Left hindlimb (tissue), 1 donor: Measurements from ENCODE around the gene KRTAP5-6.
"Not testable (repeated sequence)": the region's sequence is repeated elsewhere in the genome, so short reads cannot be mapped to it uniquely, and the experiment has no call there.

ENCODE experiments used
- DNase-seq: peaks from one replicate; pipeline ENCODE4 v3.0.0-alpha.2; 2018

KRTAP5-6 gene

DNA sequence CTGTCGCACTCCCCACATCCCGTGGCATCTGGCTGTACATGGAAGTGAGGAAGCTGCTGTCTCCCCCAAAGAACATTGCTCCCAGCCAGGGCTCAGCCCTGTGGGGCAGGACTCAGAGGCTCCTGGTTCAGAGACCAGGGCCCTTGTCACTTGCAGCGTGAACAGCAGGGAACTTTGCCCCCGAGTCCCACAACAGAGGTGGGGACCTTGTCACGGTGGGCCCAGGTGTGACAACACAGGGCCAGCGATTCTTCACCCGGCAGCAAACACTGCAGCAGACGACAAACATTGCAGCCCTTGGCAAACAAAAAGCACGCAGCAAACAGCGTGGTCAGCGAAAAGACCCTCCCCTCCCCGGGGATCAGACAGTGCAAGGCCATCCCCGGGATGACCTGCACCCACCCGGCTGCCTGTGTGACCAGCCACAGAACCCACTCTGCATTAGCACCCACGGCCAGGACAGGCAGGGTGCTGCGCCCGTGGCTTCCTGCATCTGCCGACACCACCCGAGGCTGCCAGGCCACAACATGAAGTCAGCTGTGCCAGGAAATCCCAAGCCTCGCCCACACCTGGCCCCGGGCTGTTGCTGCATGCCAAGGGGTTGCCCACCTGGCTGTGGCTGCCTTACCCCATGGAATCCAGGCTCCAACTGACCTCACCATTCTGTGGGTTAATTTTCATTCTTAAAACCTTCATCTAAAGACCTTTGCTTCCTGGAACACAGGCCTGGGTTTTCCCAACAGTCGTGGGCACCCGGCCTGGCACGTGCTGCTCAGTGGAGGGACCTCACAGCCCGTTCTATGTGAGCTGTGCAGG is 35.3 kb upstream of the KRTAP5-6 start:
- not testable (repeated sequence) for DNase-seq

DNA sequence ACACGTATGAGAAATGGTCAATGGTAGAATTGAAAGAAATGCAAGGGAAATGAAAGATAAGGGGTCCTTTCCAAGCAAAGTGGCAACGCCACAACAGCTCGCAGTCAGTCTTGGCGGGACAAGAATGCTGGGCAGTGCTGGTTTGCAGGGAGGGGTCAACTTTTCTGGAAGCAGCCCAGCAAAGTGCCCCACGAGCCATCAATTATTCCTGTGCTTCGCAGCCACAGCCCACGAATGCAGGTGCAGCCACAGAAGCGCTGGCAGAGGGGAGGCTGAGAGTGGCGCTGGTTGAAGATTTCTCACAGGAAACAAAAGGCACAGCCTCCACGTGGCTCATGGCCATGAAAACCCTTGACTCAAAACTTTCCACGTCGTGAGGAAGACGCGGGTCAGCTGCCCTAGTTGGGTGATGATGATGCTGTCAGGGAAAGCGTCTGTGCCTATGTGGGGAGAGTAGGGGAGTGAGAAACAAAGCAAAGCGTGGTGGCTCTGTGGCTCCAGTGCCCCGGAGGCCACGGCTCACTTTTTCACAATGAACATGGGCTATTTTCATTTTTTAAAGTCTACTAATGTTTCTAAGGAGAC is 34.2 kb upstream of the KRTAP5-6 start:
- not testable (repeated sequence) for DNase-seq

DNA sequence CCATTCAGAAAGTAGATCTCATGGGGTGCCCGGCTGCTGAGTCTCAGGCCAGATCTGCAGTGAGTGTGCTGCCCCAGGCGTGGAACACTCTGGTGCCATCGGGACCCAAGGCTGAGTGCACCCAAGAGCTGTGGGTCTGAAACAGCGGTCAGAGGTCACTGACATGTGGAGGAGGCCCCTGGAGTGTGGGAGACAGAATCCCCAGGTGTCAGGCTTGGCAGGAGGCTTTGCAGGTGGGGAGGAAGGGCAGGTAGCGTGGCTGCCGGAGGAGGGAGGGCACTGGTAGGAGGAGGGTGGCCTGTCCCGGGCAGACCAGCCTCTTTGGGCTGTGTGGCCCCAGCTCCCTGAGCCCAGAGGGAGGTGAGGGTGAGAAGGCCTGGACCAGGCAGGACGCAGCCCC is 31.7 kb upstream of the KRTAP5-6 start:
- DNase-seq = no peak

DNA sequence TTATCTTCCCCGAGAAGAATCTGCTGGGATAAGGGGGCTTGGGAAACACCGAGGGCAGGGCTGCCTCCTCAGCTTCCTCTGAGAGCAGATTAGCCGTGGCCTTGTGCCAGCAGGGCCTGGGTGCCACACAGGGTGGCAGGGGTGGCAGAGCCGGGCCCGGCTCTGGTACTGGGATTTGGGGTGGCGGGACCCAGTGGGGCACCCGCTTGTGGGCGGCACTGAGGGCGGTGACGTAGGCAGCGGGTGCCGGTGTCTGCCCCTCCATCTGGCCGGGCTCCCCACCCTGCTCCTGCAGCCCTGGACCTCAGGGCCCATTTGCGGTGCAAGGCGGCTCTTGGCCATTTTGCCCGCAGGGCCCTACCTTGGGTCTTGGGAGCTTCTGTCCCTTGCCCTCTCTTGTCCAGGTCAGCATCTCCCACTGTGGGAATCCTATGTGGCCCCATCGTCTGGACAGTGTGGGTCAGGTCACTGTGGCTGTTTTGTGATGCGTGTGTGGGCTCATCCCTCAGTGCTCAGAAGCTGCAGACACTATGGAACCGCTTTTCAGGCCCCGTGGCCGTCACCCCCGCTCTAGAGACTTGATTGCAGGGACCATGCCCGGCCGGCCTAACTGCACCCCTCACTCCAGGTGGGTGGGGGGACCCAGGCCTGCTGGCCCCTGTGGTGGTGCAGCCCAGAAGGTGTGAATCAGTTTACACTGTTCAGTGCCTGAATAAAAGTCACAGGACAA is 29.7 kb upstream of the KRTAP5-6 start:
- DNase-seq = no peak

DNA sequence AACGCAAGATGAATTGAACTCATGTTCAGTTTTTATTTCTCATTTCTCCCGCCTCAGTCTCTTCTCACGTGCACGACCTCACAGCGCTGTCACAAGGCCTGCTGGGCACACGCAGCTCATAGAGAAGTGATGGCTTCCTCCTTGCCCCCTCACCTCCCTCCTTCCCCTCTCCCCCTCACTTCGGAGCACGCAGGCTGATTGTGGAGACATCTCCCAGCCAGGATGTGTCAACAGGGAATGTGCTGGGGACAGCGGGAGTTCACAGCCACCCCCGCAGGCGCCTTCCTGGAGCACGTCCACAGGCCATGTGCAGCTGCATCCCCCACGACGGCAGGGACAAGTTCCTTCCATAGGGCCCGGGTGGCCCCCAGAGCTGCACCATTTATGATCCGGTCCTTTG is 29.1 kb upstream of the KRTAP5-6 start:
- DNase-seq = no peak

DNA sequence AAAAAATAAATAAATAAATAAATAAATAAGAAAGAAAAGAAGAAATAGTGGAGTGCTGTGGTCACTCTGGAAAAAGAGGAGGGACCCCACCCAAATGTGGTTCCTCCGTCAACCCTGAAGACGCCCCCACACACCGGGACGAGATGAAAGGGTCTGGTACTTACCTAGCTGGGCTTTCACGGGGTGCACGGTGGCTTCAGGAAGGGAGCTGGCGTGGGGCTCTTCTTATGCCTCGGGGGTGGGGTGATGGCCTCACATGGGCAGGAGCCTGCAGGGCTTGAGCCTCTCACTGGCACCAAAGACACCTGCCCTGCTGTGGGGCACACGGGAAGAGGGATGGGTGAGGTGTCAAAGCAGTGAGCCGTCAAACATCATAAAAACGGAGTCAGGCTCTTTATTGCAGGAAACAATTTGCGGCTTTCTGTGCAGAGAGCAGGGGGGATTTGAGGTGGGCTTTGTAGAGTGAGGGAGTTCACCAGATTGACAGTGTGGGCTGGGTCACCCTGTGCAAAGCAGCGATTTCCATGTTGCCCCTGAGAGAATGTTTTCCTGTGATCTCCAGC is 28.0 kb upstream of the KRTAP5-6 start:
- DNase-seq = no peak

DNA sequence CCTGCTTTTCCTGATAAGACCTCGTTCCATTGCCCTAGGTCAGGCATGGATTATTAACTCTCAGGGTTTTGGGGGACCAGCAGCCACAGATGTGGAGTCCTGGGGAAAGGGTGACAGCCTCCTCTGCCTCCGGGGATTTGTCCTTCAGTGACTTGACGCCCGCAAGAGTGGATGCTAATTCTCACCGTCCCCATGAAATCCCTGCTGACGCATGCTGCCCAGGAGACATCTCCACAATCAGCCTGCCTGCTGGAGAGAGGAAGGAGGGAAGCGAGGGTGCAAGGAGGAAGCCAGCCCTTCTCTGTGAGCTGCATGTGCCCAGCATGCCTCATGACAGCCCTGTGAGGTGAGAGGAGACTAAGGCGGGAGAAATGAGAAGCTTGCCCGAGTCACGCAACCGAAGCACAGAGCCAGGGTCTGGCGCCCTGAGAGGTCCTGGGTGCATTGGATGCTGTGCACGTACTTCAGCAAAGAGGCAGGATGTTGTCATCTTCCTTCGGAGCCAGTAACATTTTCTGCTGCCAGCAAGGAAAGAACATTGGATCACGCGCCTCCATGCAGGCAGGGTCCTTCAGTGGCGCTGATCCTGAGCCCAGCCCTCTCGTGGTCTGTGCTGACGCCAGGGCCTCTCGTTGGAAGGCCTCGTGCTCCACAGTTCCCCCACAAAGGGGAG is 27.3 kb upstream of the KRTAP5-6 start:
- peak; percentile 90 for DNase-seq

DNA sequence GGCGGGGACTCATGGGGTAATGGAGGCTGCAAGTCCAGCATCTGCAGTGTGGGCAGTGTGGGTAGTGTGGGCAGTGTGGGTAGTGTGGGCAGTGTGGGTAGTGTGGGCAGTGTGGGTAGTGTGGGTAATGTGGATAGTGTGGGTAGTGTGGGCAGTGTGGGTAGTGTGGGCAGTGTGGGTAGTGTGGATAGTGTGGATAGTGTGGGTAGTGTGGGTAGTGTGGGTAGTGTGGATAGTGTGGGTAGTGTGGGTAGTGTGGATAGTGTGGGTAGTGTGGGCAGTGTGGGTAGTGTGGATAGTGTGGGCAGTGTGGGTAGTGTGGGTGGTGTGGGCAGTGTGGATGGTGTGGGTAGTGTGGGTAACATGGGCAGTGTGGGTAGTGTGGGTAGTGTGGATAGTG is 26.5 kb upstream of the KRTAP5-6 start:
- not testable (repeated sequence) for DNase-seq

DNA sequence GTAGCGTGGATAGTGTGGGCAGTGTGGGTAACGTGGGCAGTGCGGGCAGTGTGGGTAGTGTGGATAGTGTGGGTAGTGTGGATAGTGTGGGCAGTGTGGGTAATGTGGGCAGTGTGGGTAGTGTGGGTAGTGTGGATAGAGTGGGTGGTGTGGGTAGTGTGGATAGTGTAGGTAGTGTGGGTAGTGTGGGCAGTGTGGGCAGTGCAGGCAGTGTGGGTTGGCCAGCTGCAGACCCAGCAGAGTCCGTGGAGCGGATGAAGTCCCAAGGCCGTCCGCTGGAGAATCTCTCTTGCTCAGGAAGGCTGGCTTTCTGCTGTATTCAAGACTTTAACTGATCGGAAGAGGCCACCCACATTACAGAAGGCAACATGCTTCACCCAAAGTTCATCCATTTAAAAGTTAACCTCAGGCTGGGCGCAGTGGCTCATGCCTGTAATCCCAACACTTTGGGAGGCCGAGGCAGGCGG is 26.1 kb upstream of the KRTAP5-6 start:
- DNase-seq = no peak

DNA sequence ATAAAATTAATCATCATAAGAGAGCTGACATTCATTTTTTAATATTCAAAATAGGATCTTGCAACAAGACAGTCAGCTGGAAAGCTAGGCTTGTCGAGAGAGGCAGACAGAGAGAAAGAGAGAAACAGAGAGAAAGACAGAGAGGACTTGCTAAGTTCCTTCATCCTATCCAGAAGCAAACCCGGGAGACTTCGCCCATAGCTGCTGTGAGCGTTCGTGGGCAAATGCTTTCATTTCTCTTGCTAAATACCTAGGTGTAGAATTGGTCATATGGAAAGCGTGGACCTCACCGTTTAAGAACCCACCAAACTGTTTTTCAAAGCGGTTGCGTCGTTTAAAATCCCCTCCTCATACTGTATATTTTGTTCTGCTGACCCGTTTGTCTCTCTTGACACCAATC is 25.3 kb upstream of the KRTAP5-6 start:
- DNase-seq = no peak

DNA sequence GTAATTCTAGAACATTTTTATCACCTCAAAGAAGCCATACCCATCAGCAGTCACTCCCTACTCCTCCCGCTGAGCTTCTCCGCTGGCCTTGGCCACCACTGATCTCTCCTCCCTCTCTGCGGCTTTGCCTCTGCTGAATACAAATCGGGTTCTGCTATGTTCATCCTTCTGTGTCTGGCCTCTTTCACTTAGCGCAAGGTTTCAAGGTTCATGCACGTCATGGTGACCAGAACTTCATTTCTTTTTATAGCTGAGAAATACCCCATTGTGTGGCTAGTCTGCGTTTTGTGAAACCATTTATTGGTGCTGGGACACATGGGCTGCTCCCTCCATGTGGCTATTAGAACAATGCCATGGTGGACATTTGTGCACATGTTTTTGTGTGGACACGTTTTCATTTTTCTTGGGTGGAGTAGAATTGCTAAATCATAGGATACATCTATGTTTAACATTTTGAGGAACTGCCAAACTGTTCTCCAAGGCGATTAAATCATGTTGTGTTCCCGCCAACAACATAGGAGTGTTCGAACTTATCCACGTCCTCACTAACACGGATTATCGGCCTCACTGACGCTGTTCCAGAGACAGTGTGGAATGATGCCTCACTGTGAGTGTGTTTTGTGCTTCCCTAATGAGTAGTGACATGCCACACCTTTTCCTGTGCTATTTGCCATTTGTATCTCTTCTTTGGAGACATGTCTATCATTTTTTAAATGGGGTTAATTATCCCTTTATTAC is 24.2 kb upstream of the KRTAP5-6 start:
- no peak for DNase-seq

DNA sequence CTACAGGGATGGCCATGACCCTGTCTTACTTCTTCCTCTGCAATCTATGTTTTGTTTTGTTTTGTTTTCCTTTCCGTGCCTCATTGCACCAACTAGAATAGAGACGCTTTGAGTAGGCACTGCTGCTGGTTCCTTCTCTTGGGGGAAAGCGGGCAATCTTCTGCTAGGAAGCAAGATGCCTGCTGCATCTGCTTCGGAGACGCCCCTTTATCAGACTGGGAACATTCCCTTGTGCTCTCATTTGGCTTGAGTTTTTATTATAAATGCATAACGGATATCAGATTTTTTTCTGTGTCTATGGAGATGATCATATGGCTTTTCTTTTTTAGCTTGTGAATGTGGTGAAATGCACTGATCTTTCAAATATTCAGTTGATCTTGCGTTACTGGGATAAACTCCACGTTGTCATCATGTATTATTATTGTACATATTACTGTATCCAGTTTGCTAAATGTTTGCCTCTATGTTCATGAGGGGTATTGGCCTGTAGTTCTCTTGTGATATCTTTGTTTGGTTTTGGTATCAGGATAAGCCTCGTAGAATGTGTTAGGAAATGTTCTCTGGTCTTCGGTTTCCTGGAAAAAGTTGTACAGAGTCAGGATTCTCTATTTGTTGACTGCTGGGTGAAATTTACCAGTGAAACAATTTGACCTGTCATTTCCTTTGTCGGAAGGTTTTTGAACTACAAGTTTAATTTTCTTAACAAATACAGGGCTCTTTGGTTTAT is 23.4 kb upstream of the KRTAP5-6 start:
- no peak for DNase-seq

DNA sequence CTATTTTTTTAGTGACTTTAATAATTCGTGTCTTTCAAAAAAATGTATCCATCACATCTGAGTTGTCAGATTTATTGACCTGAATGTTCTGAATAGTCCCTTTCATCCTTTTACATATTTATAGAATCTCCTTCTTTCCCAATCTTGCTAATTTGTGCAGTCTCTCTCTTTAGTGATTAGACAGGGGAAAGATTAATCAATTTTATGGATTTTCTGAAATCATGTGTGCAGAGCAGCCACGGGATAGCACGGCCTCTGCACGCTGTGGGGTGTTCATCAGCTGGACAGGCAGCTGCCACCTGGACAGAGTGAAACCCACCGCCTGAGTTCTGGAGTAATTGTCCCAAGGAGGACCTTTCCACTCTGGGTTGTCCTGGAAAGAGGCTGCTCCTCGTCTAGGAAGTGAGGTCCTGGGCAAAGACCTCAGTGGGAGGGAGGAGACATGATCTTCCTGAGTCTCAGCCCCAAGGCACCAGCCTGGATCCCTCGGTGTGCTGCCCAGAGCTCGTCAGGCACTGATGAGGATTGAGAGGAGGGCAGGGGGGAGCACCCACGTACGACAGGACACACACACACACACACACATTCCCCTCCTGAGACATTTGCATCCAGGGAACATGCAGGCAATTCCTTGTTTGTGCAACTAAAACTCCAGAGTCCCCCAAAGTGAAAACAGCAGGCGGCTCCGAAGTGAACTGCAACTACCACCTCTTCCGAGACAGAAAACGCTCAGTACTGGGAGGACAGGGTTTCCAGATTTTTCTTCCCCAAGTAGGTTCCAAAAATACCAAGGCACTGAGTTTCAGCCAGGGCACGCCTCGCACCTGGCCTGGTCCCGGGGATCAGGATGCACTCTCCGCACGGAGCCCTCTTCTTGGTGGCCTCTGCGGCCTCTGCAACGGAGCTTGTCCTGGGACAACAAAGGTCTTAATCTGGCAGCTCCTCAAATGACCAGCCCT is 22.5 kb upstream of the KRTAP5-6 start:
- peak; percentile 56 for DNase-seq

DNA sequence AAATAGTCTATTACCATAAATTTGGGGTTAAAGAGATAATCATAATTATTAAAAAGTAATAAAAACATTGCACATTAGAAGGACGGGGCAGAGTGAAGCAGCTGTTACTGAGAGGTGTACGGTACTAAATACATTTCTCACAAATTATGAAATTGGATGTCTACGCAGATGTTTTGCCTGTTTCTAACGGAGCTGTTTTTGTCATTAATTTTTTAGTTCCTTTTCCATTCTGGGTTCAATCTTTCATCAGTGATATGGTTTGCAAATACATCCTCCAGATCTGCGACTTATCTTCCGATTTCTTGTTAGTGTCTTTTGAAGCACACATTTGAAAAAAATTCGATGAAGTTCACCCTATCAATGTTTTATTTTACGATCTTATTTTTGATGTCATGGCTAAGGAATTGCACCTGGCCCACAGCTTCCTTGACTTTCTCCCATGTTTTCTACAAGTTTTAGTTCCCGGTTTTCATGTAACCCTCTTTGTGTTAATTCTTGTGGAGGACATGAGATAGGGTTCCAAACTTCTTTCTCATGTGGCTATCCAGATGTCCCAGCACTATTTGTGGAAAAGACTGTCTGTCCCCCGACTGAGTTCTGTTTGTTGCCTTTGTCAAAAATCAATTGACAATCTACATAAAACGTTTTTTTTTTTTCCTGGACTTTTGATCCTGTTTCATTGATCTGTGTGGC is 21.3 kb upstream of the KRTAP5-6 start:
- DNase-seq = no peak

DNA sequence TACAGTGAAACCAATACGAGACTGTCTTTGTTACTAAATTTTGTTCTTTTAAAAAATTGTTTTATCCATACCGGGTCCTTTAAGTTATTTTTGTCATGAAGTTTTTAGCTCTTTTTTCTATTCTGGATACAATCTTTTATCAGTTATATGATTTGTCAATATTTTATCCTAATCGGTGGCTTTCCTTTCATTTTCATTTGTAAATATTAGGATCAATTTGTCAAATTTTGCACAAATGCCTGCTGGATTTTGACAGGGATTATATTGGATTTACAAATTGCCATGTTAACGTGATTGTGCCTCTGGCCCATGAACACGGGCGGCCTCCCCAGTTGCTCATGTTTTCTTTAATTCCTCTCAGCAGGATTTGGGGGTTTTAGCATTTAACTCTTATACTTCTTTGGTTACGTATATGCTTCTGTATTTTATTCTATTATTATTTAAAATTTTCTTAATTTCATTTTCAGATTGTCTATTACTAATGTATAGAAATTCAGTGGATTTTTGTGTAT is 20.7 kb upstream of the KRTAP5-6 start:
- no peak for DNase-seq

DNA sequence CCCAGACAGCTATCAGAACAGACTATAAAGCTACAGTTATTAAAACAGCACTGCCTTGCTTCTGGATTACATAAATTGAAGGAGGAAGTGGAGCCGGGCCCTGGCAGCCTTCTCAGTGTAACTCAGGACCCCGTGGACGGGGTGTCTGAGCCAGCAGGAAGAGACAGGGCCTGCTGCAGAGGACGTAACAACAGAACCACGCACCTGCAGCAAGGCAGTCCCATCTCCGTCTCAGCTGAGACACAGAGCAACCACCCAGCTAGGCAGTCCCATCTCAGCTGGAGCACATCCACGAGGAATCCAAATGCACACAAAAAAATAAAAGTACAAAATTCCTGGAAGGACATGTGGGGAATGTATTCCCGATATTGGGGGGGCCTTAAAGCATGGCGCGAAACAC is 17.1 kb upstream of the KRTAP5-6 start:
- no peak for DNase-seq

DNA sequence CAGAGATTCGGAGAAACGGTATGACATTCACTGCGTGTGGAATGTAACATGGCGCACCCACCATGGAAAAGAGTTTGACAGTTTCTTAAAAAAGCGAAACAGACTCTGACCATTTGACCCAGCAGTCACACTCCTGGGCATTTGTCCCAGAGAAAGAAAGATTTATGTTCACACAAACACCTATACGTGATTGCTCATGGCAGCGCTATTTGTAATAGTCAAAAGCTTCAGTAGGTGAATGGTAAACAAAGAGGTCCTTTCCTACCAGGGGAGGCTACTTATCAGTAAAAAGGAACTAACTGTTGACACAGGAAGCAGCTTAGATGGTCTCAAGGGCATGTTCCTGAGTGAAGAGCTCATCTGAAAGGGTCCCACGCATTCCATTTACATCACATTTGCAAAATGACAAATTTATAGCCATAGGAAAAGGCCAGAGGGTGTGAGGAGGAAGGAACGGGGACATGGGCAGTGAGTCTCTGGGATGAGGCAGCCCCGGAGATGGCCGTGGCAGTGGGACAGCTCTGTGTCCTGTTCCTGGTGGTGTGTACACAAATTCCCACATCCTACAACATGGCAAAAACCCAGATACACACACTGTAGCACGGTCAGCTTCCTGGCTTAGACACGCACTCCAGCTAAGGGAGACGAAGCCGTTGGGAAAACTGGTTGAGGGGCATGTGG is 14.6 kb upstream of the KRTAP5-6 start:
- DNase-seq = no peak

DNA sequence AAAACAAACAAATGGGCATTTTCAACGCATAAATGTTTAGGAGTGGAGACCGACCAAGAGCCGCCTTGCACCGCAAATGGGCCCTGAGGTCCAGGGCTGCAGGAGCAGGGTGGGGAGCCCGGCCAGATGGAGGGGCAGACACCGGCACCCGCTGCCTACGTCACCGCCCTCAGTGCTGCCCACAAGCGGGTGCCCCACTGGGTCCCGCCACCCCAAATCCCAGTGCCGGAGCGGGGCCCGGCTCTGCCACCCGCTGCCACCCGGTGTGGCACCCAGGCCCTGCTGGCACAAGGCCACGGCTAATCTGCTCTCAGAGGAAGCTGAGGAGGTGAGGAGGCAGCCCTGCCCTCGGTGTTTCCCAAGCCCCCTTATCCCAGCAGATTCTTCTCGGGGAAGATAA is 13.8 kb upstream of the KRTAP5-6 start:
- not testable (repeated sequence) for DNase-seq
